Measurements from ENCODE around the gene B4GALNT4.

B4GALNT4 gene

DNA sequence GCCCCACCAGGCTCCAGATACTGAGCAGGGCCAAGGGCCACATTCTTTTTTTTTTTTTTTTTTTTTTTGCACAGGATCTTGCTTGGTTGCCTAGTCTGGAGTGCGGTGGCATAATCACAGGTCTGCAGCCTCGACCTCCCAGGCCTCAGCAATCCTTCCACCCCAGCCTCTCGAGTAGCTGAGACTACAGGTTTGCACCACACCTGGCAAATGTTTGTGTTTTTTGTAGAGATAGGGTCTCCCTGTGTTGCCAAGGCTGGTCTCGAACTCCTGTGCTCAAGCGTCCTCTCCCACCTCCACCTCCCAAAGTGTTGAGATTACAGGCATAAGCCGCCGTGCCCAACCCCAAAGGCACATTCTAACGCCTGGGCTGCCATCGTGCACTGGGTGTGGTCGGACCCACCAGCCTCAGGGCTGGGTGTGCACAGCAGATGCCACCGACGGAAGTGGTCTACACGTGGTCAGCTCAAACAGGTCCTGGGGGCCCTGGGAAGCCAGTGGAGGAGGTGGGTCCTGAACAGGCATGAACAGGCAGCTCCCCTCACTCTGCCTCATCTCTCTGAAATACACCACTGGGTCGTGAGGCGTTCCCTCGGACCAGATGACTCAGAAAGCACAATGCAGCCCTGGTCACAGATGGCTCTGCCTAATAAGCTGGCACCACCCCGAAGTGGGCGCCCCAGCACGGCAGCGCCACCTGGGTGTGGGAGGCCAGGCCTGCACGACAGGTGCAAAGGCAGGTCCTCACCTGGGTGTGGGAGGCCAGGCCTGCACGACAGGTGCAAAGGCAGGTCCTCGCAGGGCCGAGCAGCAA, 5.1 kb upstream of the B4GALNT4 start:
- TF ChIP-seq, protein P1, sequence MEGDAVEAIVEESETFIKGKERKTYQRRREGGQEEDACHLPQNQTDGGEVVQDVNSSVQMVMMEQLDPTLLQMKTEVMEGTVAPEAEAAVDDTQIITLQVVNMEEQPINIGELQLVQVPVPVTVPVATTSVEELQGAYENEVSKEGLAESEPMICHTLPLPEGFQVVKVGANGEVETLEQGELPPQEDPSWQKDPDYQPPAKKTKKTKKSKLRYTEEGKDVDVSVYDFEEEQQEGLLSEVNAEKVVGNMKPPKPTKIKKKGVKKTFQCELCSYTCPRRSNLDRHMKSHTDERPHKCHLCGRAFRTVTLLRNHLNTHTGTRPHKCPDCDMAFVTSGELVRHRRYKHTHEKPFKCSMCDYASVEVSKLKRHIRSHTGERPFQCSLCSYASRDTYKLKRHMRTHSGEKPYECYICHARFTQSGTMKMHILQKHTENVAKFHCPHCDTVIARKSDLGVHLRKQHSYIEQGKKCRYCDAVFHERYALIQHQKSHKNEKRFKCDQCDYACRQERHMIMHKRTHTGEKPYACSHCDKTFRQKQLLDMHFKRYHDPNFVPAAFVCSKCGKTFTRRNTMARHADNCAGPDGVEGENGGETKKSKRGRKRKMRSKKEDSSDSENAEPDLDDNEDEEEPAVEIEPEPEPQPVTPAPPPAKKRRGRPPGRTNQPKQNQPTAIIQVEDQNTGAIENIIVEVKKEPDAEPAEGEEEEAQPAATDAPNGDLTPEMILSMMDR (conservative IDR thresholded peaks at IDR 0.05; ENCODE audit: low read depth), result peak; percentile 76
- POLR2A ChIA-PET (ENCODE audit: low non-redundant PET), result interaction anchor here (1.0 kb wide), 1 partner anchor 30 kb away, joined by 10 read pairs; the partner anchor contains the start of gene PKP3
- CTCF ChIA-PET, result interaction anchor here (0.5 to 1.0 kb wide), 5 partner anchors 22 to 167 kb away, joined by 3 read pairs; partner anchors contain the start of gene ANO9
- peak; percentile 85 for DNase-seq (ENCODE audit: low spot score)
- peak overlapping the region; percentile 79 for H3K27ac ChIP-seq

DNA sequence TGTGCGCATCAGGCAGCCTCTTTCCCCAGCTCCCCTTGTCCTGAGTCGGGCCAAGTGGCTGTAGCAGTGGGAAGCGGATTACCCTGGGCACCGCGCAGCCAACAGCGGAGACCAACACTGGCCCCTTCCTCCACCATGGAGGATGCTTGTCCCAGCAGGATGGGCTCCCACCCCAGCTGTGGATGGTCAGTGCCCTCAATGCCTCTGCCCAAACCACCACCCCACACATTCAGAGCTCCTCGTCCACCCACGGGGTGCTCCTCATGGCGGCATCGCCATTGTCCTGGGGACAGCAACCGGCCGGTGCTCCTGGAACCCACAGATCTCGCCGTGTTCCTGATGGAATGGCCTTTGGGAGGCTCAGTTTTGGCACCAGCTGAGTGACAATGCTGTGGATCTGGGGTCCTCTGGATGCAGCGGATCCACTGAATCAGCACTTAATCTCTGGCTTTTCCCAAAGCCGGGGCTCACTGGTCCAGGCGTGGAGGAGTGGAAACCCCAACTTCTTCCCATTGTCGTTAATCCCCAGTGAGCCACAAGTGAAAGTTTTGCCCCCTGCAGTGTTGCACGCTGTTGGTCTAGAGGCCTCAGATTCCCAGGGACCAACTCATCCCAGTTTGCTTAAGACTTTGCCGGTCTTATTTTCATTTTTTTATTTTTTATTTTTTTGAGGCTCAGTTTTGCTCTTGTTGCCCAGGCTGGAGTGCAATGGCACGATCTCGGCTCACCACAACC, 4.1 kb upstream of the B4GALNT4 start:
- TF ChIP-seq, protein P1 (conservative IDR thresholded peaks at IDR 0.05; ENCODE audit: low read depth), result no peak
- POLR2A ChIA-PET (ENCODE audit: low non-redundant PET), result interaction anchor here (1.0 kb wide), 1 partner anchor 29 kb away, joined by 10 read pairs; the partner anchor contains the start of gene PKP3
- CTCF ChIA-PET, result no interaction called here
- no peak overlapping the region for H3K27ac ChIP-seq
- no peak for DNase-seq (ENCODE audit: low spot score)

DNA sequence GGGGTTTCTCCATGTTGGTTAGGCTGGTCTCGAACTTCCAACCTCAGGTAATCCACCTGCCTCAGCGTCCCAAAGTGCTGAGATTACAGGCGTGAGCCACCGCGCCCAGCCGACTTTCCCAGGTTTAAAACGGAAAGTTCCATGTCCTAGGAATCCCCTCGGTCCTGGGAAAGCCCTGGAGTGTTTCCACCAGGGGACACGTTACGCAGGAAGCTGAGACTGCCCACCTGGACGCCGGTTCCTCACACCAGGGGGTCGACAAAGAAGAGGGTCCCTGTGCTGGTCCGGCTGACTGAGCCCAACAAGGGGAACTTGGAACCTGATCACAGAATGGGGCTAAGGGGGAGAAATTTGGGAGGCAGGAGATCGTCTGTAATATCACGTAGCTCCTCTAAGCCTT, 3.5 kb upstream of the B4GALNT4 start:
- no peak for DNase-seq (ENCODE audit: low spot score)
- no peak overlapping the region for H3K27ac ChIP-seq
- POLR2A ChIA-PET (ENCODE audit: low non-redundant PET), result no interaction called here
- CTCF ChIA-PET, result interaction anchor here (0.7 kb wide), 1 partner anchor 11 kb away, joined by 3 read pairs; no protein-coding TSS in a partner anchor
- TF ChIP-seq, protein P1 (conservative IDR thresholded peaks at IDR 0.05; ENCODE audit: low read depth), result no peak

DNA sequence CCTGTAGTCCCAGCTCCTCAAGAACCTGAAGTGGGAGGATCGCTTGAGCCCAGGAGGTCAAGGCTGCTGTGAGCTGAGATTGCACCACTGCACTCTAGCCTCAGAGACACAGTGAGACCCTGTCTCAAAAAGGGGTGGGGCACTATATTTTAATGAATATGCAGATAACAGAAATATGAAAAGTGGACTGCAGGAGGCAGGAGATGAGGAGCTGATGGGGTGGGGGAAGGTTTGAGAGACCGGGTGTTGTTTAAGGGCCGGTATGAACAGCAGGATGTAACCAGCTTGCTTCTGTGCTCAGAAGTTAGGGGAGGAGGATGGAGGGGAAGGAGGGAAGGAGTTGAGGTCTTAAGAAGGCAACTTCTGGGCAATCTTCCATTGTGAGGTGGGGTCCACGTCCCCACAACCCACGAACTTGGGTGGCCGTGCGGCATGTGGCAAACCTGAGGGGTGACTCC, 1.3 kb upstream of the B4GALNT4 start:
- CTCF ChIA-PET, result no interaction called here
- no peak for DNase-seq (ENCODE audit: low spot score)
- POLR2A ChIA-PET (ENCODE audit: low non-redundant PET), result no interaction called here
- H3K27ac ChIP-seq, result peak overlapping the region; percentile 57
- TF ChIP-seq, protein P1 (conservative IDR thresholded peaks at IDR 0.05; ENCODE audit: low read depth), result no peak

DNA sequence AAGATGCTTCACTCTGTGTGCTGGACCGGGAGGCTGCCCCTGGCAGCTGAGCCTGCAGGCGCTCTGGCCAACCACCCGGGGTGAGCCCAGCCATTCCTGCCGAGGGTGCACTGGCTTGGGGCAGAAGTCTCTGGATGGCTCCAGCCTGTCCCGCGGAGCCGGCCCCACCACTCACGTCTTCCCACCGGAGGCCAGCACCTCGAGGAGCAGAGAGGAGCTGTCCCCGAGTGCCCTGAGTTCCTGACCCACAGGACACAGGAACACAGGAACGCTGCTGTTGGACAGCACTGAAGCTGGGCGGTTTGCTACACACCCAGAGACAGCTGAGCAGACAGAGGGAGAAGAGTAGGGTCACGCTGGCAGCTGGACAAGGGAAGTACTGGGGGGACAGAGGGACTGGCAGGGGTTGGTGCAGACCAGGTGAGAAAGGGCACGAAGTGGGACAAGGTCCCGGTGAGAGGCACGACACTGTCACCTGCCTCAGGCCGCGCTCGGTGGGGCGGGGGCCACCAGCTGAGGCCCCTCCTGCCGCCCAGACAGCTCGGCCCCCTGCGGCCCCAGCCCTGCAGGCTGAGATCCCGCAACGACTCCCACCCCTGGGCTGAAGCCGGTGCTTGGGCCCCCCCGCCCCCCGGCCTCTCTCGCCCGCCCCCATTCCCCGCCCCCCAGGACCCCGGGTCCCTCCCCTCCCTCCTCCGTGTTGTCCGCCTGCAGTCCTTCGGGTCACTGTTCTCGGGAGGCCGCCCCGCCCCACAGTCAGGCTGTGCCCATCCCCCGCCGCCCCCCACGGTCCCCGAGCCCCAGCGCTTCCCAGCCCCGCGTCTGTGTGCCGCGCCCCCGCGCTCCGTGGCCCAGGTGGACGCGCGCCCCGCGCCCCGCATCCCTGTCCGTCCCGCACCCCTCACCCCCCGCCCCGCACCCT, 624 bp upstream of the B4GALNT4 start:
- ChIA-PET CTCF (no interaction called here), POLR2A (ENCODE audit: low non-redundant PET) (no interaction called here)
- H3K27ac ChIP-seq, result peak overlapping the region; percentile 57
- no peak for DNase-seq (ENCODE audit: low spot score)
- TF ChIP-seq, protein P1 (conservative IDR thresholded peaks at IDR 0.05; ENCODE audit: low read depth), result no peak

All from RWPE1 (cell line).